Tibial nerve (tissue), 4 donors: ENCODE measurements around the gene CNPY3. TPM values are rescaled to one million over a fixed set of nuclear protein-coding genes. Genes with fewer than 3 reads are reported as not detected.

ENCODE experiments used
- DNase-seq, 2 donors: peaks; one replicate each; pipeline ENCODE4 v3.0.0-alpha.2; 2019; ENCODE audit warnings: low spot score in 2 of 2
- H3K27ac ChIP-seq, 4 donors: fragments of 200-600 bp; sonication (generic) in 3 of 4; one replicate each; pipeline ENCODE4 v1.5.1; 2017 to 2019; ENCODE audit warnings: mild to moderate bottlenecking in 1 of 4
- H3K27me3 ChIP-seq, 2 donors: fragments of 200-600 bp; sonication (generic) in 1 of 2; one replicate each; pipeline versions ENCODE4 v1.5.1 to v1.6.0; 2017 to 2019
- H3K36me3 ChIP-seq, 3 donors: fragments of 200-600 bp; sonication (generic); one replicate each; pipeline ENCODE4 v1.5.1; 2018 to 2019
- H3K4me1 ChIP-seq, 4 donors: fragments of 200-600 bp; sonication (generic) in 3 of 4; one replicate each; pipeline ENCODE4 v1.5.1; 2017 to 2019
- H3K4me3 ChIP-seq, 4 donors: fragments of 200-600 bp; sonication (generic) in 3 of 4; one replicate each; pipeline ENCODE4 v1.5.1; 2017 to 2019; ENCODE audit warnings: mild to moderate bottlenecking in 1 of 4, moderate library complexity in 1 of 4
- H3K9me3 ChIP-seq, 4 donors: fragments of 200-600 bp; sonication (generic) in 3 of 4; one replicate each; pipeline ENCODE4 v1.5.1; 2017 to 2019
- CTCF ChIP-seq, 5 experiments: fragments of 200-600 bp in 3 of 5; fragments of 450-650 bp in 2 of 5; sonication (generic) in 3 of 5; IDR thresholded peaks; one replicate each; pipeline ENCODE4 v1.5.1; 2016 to 2019; ENCODE audit warnings: antibody characterized with exemption in 5 of 5, mild to moderate bottlenecking in 3 of 5, moderate library complexity in 2 of 5
- EP300 ChIP-seq, 2 donors: sonication (generic); formaldehyde crosslinking; IDR thresholded peaks; one replicate each; pipeline ENCODE4 v1.6.1; 2017; ENCODE audit warnings: antibody characterized with exemption in 2 of 2, mild to moderate bottlenecking in 1 of 2
- POLR2A ChIP-seq, 2 donors: fragments of 450-650 bp; IDR thresholded peaks; one replicate each; pipeline ENCODE4 v1.6.1; 2017; ENCODE audit warnings: antibody characterized with exemption in 2 of 2, mild to moderate bottlenecking in 2 of 2, moderate library complexity in 2 of 2
- WGBS, 2 donors: methylation state at CpG; one replicate each; pipeline ENCODE4 v1.1.5; 2018; 5-methylcytosine and 5-hydroxymethylcytosine counted together
- total RNA-seq, 4 donors: library from RNA; depleted of rRNA; stranded (reverse); fragments of >200 nt; gene quantifications; one replicate each; pipeline ENCODE4 v1.1.0, GENCODE V29; 2016

CNPY3 gene
- total RNA-seq, 4 donors from 2014 or later = 42.6 to 50.3 (median 47.1) TPM

- no peak overlapping the region for H3K27ac ChIP-seq
- no peak for TF ChIP-seq EP300 (IDR thresholded peaks at IDR 0.05)
- no peak for TF ChIP-seq POLR2A (IDR thresholded peaks at IDR 0.05)
- no peak for TF ChIP-seq CTCF (IDR thresholded peaks at IDR 0.05)
- WGBS, 2 donors = 79 to 84% methylated on average over 8 to 9 of the region's 9 CpGs
- no peak for DNase-seq
- peaks cover 0 to 74% (median 7%) of the 10 kb centered on the region in 3 donors for H3K36me3 ChIP-seq
- H3K4me3 ChIP-seq = no peak overlapping the region
- H3K27me3 ChIP-seq = peaks cover 0 to 8% of the 10 kb centered on the region in 2 donors
- no peaks in the 10 kb centered on the region for H3K9me3 ChIP-seq
- H3K4me1 ChIP-seq = peaks cover 0 to 17% (median 12%) of the 10 kb centered on the region in 4 donors
Observed at GRCh38 chr6:42963855-42964605, 34.8 kb downstream of the CNPY3 start.

- Histone ChIP-seq H3K27me3 (no peaks in the 10 kb centered on the region), H3K4me3 (no peak overlapping the region), H3K9me3 (no peaks in the 10 kb centered on the region), H3K27ac (no peak overlapping the region), H3K4me1 (no peaks in the 10 kb centered on the region), H3K36me3 (peaks cover 0 to 80% (median 7%) of the 10 kb centered on the region in 3 donors)
- TF ChIP-seq POLR2A (IDR thresholded peaks at IDR 0.05) (no peak), EP300 (IDR thresholded peaks at IDR 0.05) (no peak), CTCF (IDR thresholded peaks at IDR 0.05) (no peak)
- WGBS, 2 donors = 72 to 78% methylated on average over 7 of the region's 7 CpGs
- DNase-seq = no peak
Observed at GRCh38 chr6:42966571-42966970, 37.3 kb downstream of the CNPY3 start.

- WGBS, 2 donors = 93 to 95% methylated on average over 11 of the region's 11 CpGs
- peaks cover 0 to 74% (median 7%) of the 10 kb centered on the region in 3 donors for H3K36me3 ChIP-seq
- no peaks in the 10 kb centered on the region for H3K9me3 ChIP-seq
- DNase-seq = no peak
- H3K4me3 ChIP-seq = no peak overlapping the region
- no peak for TF ChIP-seq CTCF (IDR thresholded peaks at IDR 0.05)
- no peak for TF ChIP-seq EP300 (IDR thresholded peaks at IDR 0.05)
- TF ChIP-seq POLR2A (IDR thresholded peaks at IDR 0.05) = no peak
- H3K4me1 ChIP-seq = no peaks in the 10 kb centered on the region
- H3K27ac ChIP-seq = no peak overlapping the region
- no peaks in the 10 kb centered on the region for H3K27me3 ChIP-seq
Observed at GRCh38 chr6:42967228-42967627, 37.9 kb downstream of the CNPY3 start.

- no peak overlapping the region for H3K4me3 ChIP-seq
- no peaks in the 10 kb centered on the region for H3K9me3 ChIP-seq
- TF ChIP-seq EP300 (IDR thresholded peaks at IDR 0.05) (no peak), CTCF (IDR thresholded peaks at IDR 0.05) (no peak), POLR2A (IDR thresholded peaks at IDR 0.05) (no peak)
- no peaks in the 10 kb centered on the region for H3K4me1 ChIP-seq
- DNase-seq = no peak
- WGBS, 2 donors = 96 to 97% methylated on average over 12 of the region's 12 CpGs
- no peak overlapping the region for H3K27ac ChIP-seq
- H3K27me3 ChIP-seq = no peaks in the 10 kb centered on the region
- peaks cover 0 to 69% (median 7%) of the 10 kb centered on the region in 3 donors for H3K36me3 ChIP-seq
Observed at GRCh38 chr6:42968126-42968701, 38.9 kb downstream of the CNPY3 start.

- TF ChIP-seq EP300 (IDR thresholded peaks at IDR 0.05) (no peak), CTCF (IDR thresholded peaks at IDR 0.05) (no peak), POLR2A (IDR thresholded peaks at IDR 0.05) (no peak)
- H3K36me3 ChIP-seq = peaks cover 0 to 69% (median 7%) of the 10 kb centered on the region in 3 donors
- H3K4me1 ChIP-seq = no peaks in the 10 kb centered on the region
- no peaks in the 10 kb centered on the region for H3K27me3 ChIP-seq
- H3K9me3 ChIP-seq = no peaks in the 10 kb centered on the region
- WGBS, 2 donors = 67 to 76% methylated on average over 4 of the region's 4 CpGs
- H3K27ac ChIP-seq = no peak overlapping the region
- H3K4me3 ChIP-seq = no peak overlapping the region
- DNase-seq = no peak
Observed at GRCh38 chr6:42968783-42969182, 39.5 kb downstream of the CNPY3 start.
